Astrocyte (in vitro differentiated cells and primary cell): ENCODE measurements around the gene LRRC61. TPM values are rescaled to one million over a fixed set of nuclear protein-coding genes. Genes with fewer than 3 reads are reported as not detected.

Source experiments
- DNase-seq: peaks from one replicate; pipeline ENCODE4 v3.0.0-alpha.2; 2010; ENCODE audit warnings: low read depth
- FAIRE-seq: peaks from 2 replicates; lab custom pipeline; 2011; peaks lifted over from hg19 to GRCh38; lab: Jason Lieb, UNC
- H2AFZ ChIP-seq: 2 replicates; pipeline ENCODE4 v1.6.0; 2012; ENCODE audit warnings: low read depth, low read length, inconsistent platforms
- H3K27ac ChIP-seq: 2 replicates; pipeline ENCODE4 v1.5.1; 2011; ENCODE audit warnings: low read depth, low read length, inconsistent platforms
- H3K27me3 ChIP-seq: 2 replicates; pipeline ENCODE4 v1.6.0; 2011; ENCODE audit warnings: low read length, inconsistent platforms; ENCODE audit not compliant: insufficient read depth
- H3K36me3 ChIP-seq: 2 replicates; pipeline ENCODE4 v1.5.1; 2011; ENCODE audit warnings: low read length, inconsistent platforms; ENCODE audit not compliant: insufficient read depth
- H3K4me1 ChIP-seq: 2 replicates; pipeline ENCODE4 v1.5.1; 2011; ENCODE audit warnings: low read length, inconsistent platforms; ENCODE audit not compliant: insufficient read depth
- H3K4me2 ChIP-seq: 2 replicates; pipeline ENCODE4 v1.6.0; 2012; ENCODE audit warnings: low read length, inconsistent platforms
- H3K4me3 ChIP-seq: 2 replicates; pipeline ENCODE4 v1.5.1; 2011; ENCODE audit warnings: low read depth, mild to moderate bottlenecking, low read length, inconsistent platforms; ENCODE audit not compliant: insufficient read depth
- H3K79me2 ChIP-seq: 2 replicates; pipeline ENCODE4 v1.6.0; 2012; ENCODE audit warnings: mild to moderate bottlenecking, low read length, inconsistent platforms; ENCODE audit not compliant: insufficient read depth
- H3K9ac ChIP-seq: 2 replicates; pipeline ENCODE4 v1.6.0; 2012; ENCODE audit warnings: mild to moderate bottlenecking, low read length, inconsistent platforms
- H3K9me3 ChIP-seq: 2 replicates; pipeline ENCODE4 v1.5.1; 2012; ENCODE audit warnings: low read depth, mild to moderate bottlenecking, low read length, inconsistent platforms; ENCODE audit not compliant: insufficient read depth
- H4K20me1 ChIP-seq: 2 replicates; pipeline ENCODE4 v1.6.0; 2012; ENCODE audit warnings: low read length, inconsistent platforms; ENCODE audit not compliant: insufficient read depth
- H3K27ac Mint-ChIP-seq: one replicate; pipeline ENCODE4 v1.8.0; 2021; ENCODE audit warnings: mild to moderate bottlenecking, mixed read lengths; ENCODE audit not compliant: unreplicated experiment
- H3K27me3 Mint-ChIP-seq: one replicate; pipeline ENCODE4 v1.8.0; 2021; ENCODE audit warnings: low read depth, mixed read lengths; ENCODE audit not compliant: unreplicated experiment
- H3K36me3 Mint-ChIP-seq: one replicate; pipeline ENCODE4 v1.8.0; 2021; ENCODE audit warnings: low read depth, mixed read lengths; ENCODE audit not compliant: unreplicated experiment
- H3K4me1 Mint-ChIP-seq: one replicate; pipeline ENCODE4 v1.8.0; 2021; ENCODE audit warnings: low read depth, mixed read lengths; ENCODE audit not compliant: unreplicated experiment
- H3K4me3 Mint-ChIP-seq: one replicate; pipeline ENCODE4 v1.8.0; 2021; ENCODE audit warnings: mild to moderate bottlenecking, moderate library complexity, mixed read lengths; ENCODE audit not compliant: unreplicated experiment
- H3K9me3 Mint-ChIP-seq: one replicate; pipeline ENCODE4 v1.8.0; 2021; ENCODE audit warnings: mild to moderate bottlenecking, mixed read lengths; ENCODE audit not compliant: unreplicated experiment
- CTCF ChIP-seq: IDR thresholded peaks from 2 replicates; pipeline ENCODE4 v1.5.1; 2011; ENCODE audit warnings: low read depth, mild to moderate bottlenecking, inconsistent platforms, low read length, moderate library complexity; ENCODE audit not compliant: insufficient read depth
- EZH2 ChIP-seq: IDR thresholded peaks from 2 replicates; pipeline ENCODE4 v1.6.1; 2012; ENCODE audit warnings: mild to moderate bottlenecking, low read length, inconsistent platforms; ENCODE audit not compliant: insufficient read depth
- total RNA-seq: library from RNA; stranded (reverse); gene quantifications from 2 replicates; pipeline ENCODE4 v1.2.1, GENCODE V29; 2021

Gene LRRC61
- total RNA-seq, 1 donor from 2014 or later, result 0.45 TPM

DNA sequence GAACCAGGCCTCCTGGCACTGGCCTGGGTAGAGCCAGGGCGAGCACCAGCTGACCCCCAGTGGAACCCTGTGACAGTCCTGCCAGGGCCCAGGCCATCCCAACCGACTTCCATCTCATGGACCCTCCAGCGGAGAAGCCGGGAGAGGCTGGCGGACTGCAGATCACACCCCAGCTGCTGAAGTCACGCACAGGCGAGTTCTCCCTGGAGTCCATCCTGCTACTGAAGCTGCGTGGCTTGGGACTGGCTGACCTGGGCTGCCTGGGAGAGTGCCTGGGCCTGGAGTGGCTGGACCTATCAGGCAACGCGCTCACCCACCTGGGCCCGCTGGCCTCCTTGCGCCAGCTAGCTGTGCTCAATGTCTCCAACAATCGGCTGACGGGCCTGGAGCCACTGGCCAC is 13.6 kb downstream of the LRRC61 start:
- Mint-ChIP-seq H3K27me3 (peaks cover 18% of the 10 kb centered on the region), H3K27ac (no peak overlapping the region), H3K9me3 (no peaks in the 10 kb centered on the region), H3K4me1 (peaks cover 13% of the 10 kb centered on the region), H3K36me3 (peaks cover 2% of the 10 kb centered on the region), H3K4me3 (no peak overlapping the region)
- H3K27me3 ChIP-seq, result peaks cover under 1% of the 10 kb centered on the region
- H3K4me2 ChIP-seq, result no peak overlapping the region
- no peak overlapping the region for H2AFZ ChIP-seq
- H3K27ac ChIP-seq, result no peak overlapping the region
- no peak overlapping the region for H3K4me3 ChIP-seq
- TF ChIP-seq CTCF (no peak), EZH2 (no peak)
- DNase-seq (no peak), FAIRE-seq (no peak)
- peaks cover 12% of the 10 kb centered on the region for H3K4me1 ChIP-seq
- H3K79me2 ChIP-seq, result no peaks in the 10 kb centered on the region
- no peaks in the 10 kb centered on the region for H3K36me3 ChIP-seq
- H3K9ac ChIP-seq, result no peak overlapping the region
- no peaks in the 10 kb centered on the region for H3K9me3 ChIP-seq
- H4K20me1 ChIP-seq, result peaks cover 7% of the 10 kb centered on the region

- H3K36me3 Mint-ChIP-seq, result peaks cover 5% of the 10 kb centered on the region
- H3K27ac ChIP-seq, result no peak overlapping the region
- peaks cover 14% of the 10 kb centered on the region for H3K4me1 Mint-ChIP-seq
- H3K27me3 Mint-ChIP-seq, result peaks cover 22% of the 10 kb centered on the region
- H3K9me3 ChIP-seq, result no peaks in the 10 kb centered on the region
- H3K79me2 ChIP-seq, result no peaks in the 10 kb centered on the region
- no peak overlapping the region for H3K4me2 ChIP-seq
- DNase-seq (no peak), FAIRE-seq (no peak)
- H3K4me3 Mint-ChIP-seq, result no peak overlapping the region
- H3K4me3 ChIP-seq, result no peak overlapping the region
- H3K9me3 Mint-ChIP-seq, result no peaks in the 10 kb centered on the region
- H3K9ac ChIP-seq, result no peak overlapping the region
- peaks cover 5% of the 10 kb centered on the region for H3K27me3 ChIP-seq
- H3K4me1 ChIP-seq, result peaks cover 12% of the 10 kb centered on the region
- no peaks in the 10 kb centered on the region for H3K36me3 ChIP-seq
- no peak overlapping the region for H2AFZ ChIP-seq
- no peak for TF ChIP-seq EZH2
- TF ChIP-seq CTCF, result no peak
- H4K20me1 ChIP-seq, result peaks cover 7% of the 10 kb centered on the region
- H3K27ac Mint-ChIP-seq, result no peak overlapping the region
Measured at GRCh38 chr7:150337179-150337578, 14.0 kb downstream of the LRRC61 start.

DNA sequence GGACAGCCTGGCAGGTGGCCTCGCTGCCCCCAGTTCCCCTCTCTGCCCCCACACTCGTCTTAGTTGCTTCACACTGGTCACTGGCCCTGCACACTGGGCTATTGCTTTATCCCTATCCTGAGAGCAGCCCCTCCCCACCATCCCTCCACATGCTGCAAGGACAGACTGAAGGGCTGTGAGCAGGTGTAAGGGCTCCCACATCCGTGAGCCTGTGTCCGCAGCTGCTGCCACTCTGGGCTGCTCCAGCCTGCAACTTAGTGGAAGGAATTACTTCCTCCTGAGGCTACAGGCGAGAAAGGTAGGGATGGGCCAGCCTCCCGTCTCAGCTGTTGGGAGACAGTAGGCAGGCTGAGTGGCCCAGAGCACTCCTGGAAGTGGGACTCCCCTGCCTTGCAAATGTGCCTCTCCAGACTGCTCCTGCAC is 14.5 kb downstream of the LRRC61 start:
- H3K9me3 ChIP-seq, result no peaks in the 10 kb centered on the region
- Mint-ChIP-seq H3K9me3 (no peaks in the 10 kb centered on the region), H3K27me3 (peaks cover 27% of the 10 kb centered on the region), H3K4me3 (no peak overlapping the region), H3K36me3 (peaks cover 7% of the 10 kb centered on the region), H3K27ac (no peak overlapping the region), H3K4me1 (peaks cover 14% of the 10 kb centered on the region)
- H3K4me2 ChIP-seq, result no peak overlapping the region
- no peak overlapping the region for H3K27ac ChIP-seq
- H4K20me1 ChIP-seq, result peaks cover 7% of the 10 kb centered on the region
- no peak overlapping the region for H2AFZ ChIP-seq
- no peak for TF ChIP-seq EZH2
- no peak for TF ChIP-seq CTCF
- H3K36me3 ChIP-seq, result no peaks in the 10 kb centered on the region
- no peak for FAIRE-seq
- H3K4me3 ChIP-seq, result no peak overlapping the region
- H3K27me3 ChIP-seq, result peaks cover 10% of the 10 kb centered on the region
- no peak for DNase-seq
- no peaks in the 10 kb centered on the region for H3K79me2 ChIP-seq
- H3K9ac ChIP-seq, result no peak overlapping the region
- peaks cover 12% of the 10 kb centered on the region for H3K4me1 ChIP-seq
